ENCODE data around the gene HDAC4. TPM values are rescaled to one million over a fixed set of nuclear protein-coding genes. Genes with fewer than 3 reads are reported as not detected.
"Not testable (repeated sequence)": the region's sequence is repeated elsewhere in the genome, so short reads cannot be mapped to it uniquely, and the experiment has no call there.

Gene HDAC4
- total RNA-seq, 1 donor from 2014 or later, result 34.4 TPM

DNA sequence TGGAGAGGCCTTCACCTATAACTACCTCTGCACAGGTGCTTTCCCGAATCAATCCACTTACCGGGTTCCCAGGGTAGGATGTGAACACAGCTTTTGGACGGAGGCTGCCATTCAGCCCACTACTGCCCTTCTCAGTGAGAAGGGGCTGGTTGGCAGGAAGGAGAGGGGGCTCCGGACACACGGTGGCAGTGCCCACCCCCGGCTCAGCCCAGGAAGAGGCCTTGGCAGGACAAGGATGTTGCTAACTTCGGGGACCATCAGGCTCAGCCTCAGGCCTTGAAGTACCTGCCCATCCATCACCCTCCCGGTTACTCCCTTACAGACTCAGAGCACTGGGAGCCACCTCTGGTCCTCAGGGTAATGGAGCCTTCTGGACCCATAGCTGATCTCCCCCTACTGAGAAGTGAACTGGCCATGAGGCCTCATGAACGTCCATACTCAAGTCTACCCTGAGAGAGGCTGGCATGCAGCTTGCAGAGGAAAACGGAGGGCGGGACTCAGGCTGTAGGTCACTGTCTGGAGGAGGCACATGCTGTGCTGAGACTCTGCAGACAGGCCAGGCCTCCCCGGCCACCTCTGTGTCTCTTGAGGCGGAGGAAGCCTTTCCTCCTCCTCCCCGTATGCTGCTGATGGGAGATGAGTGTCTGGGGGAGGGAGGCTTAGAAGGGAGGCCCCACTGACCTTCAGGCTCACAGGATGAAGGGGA is 361.9 kb downstream of the HDAC4 start:
- intact Hi-C loops (cut with DNase I), result loop anchor here (5.0 to 10.0 kb wide), 4 partner anchors 68 to 1103 kb away; partner anchors contain the start of gene OTOS
- DNase-seq (ENCODE audit: low spot score), result no peak

DNA sequence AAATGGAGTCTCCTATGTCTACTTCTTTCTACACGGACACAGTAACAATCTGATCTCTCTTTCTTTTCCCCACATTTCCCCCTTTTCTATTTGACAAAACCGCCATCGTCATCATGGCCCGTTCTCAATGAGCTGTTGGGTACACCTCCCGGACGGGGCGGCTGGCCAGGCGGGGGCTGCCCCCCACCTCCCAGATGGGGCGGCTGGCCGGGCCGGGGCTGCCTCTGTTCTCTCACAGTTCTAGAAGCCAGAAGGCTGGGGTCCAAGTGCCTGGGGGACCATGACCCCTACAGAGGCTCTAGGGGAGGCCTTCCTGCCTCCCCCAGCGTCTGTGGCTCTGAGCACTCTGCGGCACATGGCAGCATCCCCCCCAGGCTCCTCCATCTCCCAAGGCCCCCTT is 362.5 kb downstream of the HDAC4 start:
- intact Hi-C loops (cut with DNase I), result loop anchor here (5.0 to 10.0 kb wide), 4 partner anchors 69 to 1104 kb away; partner anchors contain the start of gene OTOS

DNA sequence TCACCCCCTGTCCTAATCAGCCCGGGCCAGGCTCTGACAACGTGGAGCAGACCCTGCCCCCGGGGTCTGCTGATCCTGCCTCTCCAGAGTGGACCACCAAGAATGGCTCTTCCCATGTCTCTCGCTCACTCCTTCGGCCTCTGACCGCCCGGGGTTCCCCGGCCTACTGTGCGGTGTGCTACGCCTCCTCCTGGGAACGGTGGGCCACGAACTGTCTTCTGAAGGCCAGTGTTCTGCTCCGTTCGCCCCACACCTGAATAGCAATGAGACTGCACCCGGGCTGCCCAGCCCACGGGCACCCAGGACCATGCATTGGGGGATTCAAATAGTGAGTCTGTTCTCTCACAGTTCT is 363.3 kb downstream of the HDAC4 start:
- DNase-seq (ENCODE audit: low spot score), result no peak

More for the DNA sequence above, 362.5 kb downstream of the HDAC4 start:
- DNase-seq (ENCODE audit: low spot score), result not testable (repeated sequence)

DNA sequence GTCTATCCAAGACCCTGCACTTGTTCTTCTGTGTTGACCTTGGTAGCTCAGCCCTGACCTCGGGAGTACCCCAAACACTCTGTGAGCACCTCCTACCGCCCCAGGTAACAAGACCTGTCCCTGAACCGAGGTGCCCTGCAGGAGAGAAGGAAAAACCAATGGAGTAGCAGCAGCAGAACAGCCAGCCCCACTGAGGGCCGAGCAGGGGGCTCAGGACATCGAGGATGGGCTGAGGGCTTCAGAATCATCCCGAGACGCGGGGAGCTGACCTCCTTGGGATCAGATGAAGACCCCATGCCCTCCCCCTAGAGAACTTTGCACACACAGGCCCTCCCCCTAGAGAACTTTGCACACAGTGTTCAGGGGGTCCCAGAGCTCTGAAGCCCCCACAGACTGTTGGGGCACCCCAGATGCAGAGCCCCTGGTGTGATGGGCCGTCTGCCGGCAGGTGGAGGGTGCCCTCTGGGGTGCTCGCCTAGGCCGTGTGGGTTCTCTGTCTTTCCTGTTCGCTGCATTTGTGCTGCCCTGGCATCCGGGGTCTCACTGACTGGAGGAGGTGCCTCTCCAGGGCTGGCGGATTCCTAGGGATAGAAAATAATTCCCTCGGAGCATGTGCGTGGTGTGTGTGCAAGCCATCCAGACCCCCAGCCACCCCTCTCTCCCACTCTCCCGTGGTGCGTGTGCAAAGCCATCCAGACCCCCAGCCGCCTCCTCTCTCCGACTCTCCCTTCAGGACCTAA is 363.8 kb downstream of the HDAC4 start:
- intact Hi-C loops (cut with DNase I), result loop anchor here (5.0 to 10.0 kb wide), 4 partner anchors 70 to 1105 kb away; partner anchors contain the start of gene OTOS
- DNase-seq (ENCODE audit: low spot score), result no peak

More for the DNA sequence above, 363.3 kb downstream of the HDAC4 start:
- intact Hi-C loops (cut with DNase I), result loop anchor here (5.0 to 10.0 kb wide), 4 partner anchors 70 to 1105 kb away; partner anchors contain the start of gene OTOS

DNA sequence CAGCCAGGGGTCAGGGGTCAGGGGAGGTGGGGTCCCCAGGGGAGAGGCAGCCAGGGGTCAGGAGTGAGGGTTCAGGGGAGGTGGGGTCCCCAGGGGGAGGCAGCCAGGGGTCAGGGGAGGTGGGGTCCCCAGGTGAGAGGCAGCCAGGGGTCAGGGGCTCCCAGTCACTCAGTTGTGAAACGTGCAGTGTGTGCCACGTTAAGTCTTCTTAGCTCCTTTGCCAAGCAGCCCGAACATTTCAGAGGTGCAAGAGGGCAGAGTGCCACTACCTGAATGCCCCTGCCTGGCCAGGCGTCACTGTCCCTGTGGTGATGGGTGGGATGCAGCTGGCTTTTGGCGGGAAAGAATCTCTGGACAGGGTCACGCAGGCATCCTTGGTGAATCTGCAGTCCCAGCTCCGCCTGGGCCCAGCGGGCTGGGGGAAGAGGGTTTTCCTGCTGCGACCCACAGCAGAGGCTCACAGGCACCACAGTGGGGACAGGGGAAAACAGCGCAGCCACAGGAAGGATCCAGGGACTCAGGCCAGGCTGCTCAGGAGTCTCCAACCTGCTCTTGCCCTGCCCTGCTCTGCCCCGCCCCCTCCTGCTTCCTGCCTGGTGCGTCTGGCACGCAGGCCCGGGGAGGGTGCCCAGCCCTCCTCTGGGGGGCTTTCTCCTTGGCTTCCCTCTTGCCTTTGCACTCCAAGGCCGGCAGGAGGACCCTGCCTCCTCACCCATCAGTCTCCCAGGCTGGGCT is 364.7 kb downstream of the HDAC4 start:
- no peak for DNase-seq (ENCODE audit: low spot score)
- intact Hi-C loops (cut with DNase I), result loop anchor here (5.0 to 10.0 kb wide), 4 partner anchors 71 to 1106 kb away; partner anchors contain the start of gene OTOS

DNA sequence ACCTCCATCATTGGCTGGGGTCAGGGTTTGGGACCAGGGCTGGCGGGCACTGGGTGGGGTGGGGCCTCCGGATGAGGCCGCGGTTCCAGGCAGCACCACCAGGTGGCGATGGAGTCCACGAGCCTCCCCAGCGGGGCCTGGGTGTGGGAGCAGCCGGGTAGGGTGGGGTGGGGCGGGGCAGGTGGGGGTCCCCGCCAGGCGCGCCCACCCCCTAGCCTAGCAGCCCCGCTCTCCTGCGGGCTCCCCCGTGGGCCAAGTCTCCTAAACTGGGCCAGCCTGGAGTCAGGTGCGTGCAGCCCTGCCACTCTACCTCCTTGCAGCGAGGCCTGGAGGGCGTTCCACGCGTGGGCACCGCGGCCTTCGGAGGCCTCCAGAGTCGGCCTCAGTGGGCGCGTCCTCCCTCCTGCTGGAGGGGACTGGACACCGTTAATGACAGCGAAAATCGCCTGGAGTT is 365.4 kb downstream of the HDAC4 start:
- intact Hi-C loops (cut with DNase I), result loop anchor here (5.0 to 10.0 kb wide), 4 partner anchors 72 to 1107 kb away; partner anchors contain the start of gene OTOS
- DNase-seq (ENCODE audit: low spot score), result peak; percentile 83

DNA sequence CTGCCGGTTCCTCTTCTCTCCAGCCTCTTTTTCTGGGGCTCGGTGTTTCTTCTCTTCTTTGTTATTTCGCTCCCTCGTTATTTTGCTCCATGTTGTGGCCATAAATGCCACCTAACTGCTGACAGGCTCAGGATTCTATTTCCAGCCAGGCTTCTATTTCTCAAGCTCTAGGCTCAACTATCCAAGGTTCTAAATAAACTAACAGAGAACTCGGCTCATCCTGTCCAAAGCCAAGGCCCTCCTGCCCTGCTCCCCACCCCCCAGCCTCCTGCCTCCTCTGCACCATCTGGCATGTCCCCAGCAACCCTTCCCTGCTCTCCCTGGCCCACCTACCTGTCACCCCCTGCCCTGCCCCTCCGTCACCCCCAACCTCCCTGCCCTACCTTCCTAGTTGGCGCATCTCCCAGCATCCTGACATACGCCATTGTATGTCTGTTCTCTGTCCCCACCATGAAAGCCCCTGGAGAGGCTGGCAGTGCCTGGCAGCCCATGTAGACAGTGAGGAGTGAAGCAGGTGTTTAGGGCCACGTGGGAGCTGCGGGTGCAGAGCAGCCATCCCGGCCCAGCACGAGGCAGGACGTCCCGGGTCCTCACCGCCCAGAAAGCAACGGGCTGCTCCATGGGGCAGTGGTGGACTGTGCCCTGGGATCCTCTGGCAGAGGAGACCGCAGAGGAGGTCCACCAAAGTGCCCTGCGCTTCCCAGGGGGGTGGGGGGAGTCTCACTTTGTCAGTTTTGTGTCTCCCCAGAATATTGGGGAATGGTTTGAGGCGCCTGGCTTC is 366.1 kb downstream of the HDAC4 start:
- DNase-seq (ENCODE audit: low spot score), result peak; percentile 57
- intact Hi-C loops (cut with DNase I), result loop anchor here (5.0 to 10.0 kb wide), 4 partner anchors 73 to 1108 kb away; partner anchors contain the start of gene OTOS

DNA sequence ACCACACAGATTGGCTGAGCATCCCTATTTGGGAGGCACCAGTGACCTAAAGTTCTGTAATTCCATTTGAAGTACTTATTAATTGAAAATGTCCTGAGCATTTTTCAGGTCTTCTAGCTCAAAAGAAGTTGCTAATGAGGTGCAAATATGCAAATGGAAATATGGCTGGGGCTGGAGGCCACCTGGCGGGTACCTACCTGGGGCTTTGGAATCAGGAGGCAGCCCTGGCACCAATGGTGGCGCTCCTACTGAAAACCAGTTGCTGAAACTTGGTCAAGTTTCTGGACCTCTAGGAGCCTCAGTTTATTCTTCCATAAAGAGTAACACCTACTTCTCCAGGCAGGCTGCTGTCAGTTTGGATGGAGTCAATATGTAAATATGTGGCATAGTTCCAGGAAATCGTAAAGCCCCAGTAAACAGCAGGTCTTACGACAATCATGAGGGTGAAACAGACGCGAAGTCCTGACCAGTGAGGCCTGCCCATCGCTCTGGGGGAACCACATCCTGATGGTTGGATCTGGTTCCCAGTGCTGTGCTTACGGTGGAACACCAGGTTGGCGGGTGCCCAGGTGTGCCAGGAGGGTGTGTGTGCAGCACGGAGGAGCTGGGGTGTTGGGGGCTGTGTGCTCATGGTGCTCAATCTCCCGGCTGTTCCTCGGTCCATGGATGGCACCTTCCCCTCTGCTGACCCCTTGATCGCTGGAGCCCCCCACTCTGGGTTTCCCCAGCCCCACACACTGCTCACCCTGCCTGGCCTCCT is 366.8 kb downstream of the HDAC4 start:
- DNase-seq (ENCODE audit: low spot score), result peak; percentile 20
- intact Hi-C loops (cut with DNase I), result loop anchor here (10.0 kb wide), 1 partner anchor 961 kb away; no protein-coding TSS in a partner anchor

DNA sequence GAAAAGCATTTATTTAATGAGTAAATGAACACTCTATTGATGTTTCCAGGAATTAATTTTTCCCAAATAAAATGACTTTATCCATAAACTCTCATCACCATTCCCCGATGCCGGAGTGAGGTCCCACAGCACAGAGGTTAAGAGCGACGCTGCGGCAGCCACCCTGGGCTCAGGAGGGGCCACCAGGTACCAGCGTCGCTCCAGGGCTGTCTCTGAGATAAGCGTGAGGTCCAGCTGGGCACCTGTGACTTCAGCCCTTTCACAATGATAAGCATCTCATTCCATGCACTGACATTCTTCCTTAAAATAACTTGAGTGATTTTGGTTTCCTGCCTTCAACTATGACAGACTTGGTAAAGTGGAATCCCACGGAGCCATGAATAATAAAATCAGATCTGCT is 370.9 kb downstream of the HDAC4 start:
- no peak for DNase-seq (ENCODE audit: low spot score)
- intact Hi-C loops (cut with DNase I), result loop anchor here (10.0 kb wide), 1 partner anchor 965 kb away; no protein-coding TSS in a partner anchor

DNA sequence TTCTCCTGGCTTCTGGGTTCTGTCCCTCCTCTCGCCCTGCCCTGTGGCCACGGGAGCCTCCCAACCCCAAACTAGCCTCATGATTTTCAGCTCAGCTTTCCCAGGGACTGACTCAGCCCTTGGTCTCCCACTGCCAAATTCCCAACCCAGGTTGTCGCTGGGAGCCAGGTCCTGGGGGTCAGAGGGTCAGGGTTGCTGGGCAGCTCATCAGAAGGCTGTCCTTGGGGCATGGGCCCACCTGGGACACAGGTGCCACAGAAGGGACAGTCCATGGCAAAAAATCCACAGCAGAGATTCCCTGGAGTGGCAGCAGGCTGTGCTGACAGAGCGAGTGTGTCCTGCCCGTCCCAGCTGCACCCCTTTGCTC is 372.6 kb downstream of the HDAC4 start:
- intact Hi-C loops (cut with DNase I), result no loop called here
- no peak for DNase-seq (ENCODE audit: low spot score)

DNA sequence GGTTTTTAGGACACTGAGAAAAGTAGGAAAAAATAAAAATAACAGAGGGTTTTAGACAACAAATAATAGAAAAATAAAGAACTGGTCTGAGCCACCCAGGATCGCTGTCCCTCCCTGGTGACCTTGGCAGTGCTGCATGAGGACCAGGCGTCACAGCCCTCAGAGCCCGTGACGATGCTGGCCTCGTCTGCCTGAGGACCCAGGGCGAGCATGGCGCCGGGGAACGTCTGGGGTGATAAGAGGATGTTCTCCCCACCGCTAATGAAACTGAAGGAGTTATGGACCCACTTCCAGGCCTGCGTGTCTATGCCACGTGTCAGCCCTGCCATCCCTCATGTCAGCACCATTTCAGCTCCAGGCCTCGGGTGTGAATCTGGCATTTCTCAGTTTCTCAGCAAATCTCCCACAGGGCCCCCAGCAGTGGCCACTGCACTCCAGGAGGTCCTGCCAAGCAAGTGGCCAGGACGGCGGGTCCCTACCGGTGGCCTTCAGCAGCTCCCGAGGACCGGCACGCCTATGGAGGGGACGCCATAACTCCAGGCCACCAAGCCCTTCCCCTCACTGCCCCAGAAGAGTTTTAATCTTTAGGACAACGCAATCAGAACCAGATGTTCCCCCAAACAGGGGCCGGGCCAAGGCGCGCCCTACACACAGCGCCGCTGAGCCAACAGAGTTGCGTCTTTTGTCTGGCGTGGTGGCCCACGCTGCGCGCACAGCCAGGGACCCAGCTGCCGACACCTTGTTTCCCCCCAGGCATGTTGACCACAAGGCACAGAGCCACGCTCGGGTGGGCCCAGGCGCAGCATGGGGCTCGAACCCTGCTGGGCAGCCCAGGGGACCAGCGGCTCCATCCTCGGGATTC is 373.2 kb downstream of the HDAC4 start:
- DNase-seq (ENCODE audit: low spot score), result no peak
- intact Hi-C loops (cut with DNase I), result no loop called here

DNA sequence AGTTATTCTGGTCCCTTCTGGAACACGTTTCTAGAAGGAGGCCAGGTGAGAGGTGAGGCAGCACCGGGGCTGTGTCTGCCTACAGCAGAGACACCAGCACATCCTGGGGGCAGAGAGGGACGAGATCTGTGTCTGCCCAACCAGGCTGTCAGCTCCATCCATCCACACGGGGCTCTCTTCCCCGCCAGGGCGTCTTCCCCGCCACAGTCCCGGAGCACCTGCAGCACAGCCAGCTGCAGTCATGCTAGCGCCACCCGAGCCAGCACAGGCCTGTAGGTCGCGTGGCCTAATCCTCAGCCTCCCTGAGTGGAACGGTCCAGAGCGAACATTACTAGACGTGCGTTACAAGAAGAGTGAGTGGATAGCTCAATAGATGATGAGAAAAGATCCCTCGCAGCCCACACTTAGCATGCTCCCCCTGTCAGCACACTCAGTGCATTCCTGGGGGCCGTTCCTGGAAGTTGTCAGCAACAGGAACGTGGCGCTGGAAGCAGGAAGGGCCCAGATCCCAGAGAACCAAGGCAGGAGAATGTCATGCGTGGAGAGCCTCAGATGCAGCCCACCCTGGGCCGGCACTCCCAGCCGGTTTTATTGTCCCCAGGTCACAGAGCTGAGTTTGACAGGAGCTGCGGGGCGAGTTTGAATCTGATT is 374.0 kb downstream of the HDAC4 start:
- intact Hi-C loops (cut with DNase I), result no loop called here
- no peak for DNase-seq (ENCODE audit: low spot score)

DNA sequence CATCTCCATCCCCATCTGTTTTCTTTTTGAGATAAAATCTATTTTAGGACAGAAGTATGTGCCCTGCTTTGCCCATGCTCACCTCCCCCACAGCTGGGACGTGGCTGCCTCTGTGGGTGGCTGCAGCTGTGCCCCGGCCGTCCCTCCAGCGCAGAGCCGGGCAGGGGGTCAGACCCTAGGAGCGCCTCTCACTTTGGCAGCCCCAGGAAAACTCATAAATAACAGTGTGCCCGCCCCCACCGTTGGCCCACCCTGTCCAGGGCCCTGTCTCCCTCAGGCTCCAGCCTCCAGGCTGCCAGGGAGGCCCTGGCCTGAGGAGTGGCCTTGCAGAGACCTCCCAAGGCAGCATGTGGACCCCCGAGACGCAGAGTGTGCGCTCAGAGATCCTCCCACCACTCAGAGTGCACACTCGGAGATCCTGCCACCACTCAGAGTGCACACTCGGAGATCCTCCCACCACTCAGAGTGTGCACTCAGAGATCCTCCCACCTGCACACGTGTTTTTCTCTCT is 374.8 kb downstream of the HDAC4 start:
- intact Hi-C loops (cut with DNase I), result no loop called here
- DNase-seq (ENCODE audit: low spot score), result no peak

DNA sequence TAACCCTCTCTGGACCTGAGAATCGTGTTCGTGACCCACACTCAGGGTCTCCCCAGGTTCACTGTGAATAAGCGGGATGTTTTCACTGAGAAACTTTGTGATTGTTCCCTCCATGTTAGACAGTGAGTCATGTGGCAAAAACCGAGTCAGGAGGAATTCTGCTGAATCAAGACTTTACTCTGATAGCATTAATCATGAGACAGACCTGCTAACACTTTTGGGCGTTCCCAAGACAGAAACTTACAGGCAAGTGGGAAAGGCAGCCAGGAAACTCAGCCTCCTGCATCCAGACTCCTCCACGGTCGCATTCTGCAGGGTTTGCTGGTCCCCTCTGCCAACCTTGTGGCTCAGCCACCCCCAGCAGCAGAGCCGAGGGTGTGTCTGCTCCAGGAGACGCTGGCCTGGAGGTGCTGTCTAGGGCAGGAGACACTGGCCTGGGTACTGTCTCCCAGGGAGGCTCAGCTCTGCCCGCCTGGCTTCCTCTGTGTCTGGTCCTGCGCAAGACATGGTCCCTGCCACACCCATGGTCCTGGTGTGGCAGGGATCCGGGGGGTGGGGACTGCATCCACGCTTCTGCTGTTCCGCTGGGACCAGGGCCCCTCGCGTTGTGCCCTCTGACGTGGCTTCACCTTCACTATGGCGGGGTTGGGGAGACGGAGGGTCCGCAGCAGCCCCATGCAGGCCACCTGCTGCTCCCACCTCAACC is 375.6 kb downstream of the HDAC4 start:
- DNase-seq (ENCODE audit: low spot score), result no peak
- intact Hi-C loops (cut with DNase I), result no loop called here

DNA sequence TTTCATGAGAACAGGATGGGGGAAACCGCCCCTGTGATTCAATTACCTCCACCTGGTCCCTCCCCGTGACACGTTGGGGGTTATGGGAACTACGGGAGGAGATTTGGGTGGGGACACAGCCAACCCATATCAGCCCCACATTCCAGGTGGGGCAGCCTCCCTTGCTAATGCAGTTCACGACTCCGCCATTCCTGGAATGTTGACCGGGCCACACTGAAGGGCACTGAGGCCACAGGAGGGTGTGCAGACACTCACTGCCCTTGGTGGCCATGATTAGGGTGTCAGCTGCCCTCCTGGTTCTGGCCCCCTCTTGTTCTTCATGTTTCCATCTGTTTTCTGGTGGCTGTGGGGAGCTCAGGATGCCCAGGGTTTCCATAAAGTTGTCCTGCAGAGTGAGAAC is 376.6 kb downstream of the HDAC4 start:
- intact Hi-C loops (cut with DNase I), result no loop called here
- no peak for DNase-seq (ENCODE audit: low spot score)
